T-helper 17 cell (primary cell): Measurements from ENCODE around the gene ODF4. TPM values are rescaled to one million over a fixed set of nuclear protein-coding genes. Genes with fewer than 3 reads are reported as not detected.

Experiments
- ATAC-seq: fragments of 150-1000 bp; cut with Tn5 transposase; 2 replicates; pipeline ENCODE4 v1.10.0; 2021; ENCODE audit warnings: mild to moderate bottlenecking, moderate library complexity
- DNase-seq, 3 donors: peaks; one replicate each; pipeline versions ENCODE4 v3.0.0 to v3.0.0-alpha.2; 2020 to 2021
- H3K9me3 ChIP-seq: one replicate; pipeline ENCODE4 v1.7.0; 2013; ENCODE audit warnings: low read length, mild to moderate bottlenecking; ENCODE audit not compliant: control insufficient read depth, poor library complexity, severe bottlenecking
- H3K27ac Mint-ChIP-seq: one replicate; pipeline ENCODE4 v1.8.0; 2022; ENCODE audit warnings: mild to moderate bottlenecking, moderate library complexity, mixed read lengths
- H3K27me3 Mint-ChIP-seq: one replicate; pipeline ENCODE4 v1.8.0; 2022; ENCODE audit warnings: mixed read lengths
- H3K36me3 Mint-ChIP-seq: one replicate; pipeline ENCODE4 v1.8.0; 2022; ENCODE audit warnings: low read depth, mixed read lengths
- H3K4me1 Mint-ChIP-seq: one replicate; pipeline ENCODE4 v1.8.0; 2022; ENCODE audit warnings: mild to moderate bottlenecking, mixed read lengths
- H3K4me3 Mint-ChIP-seq: one replicate; pipeline ENCODE4 v1.8.0; 2022; ENCODE audit warnings: mild to moderate bottlenecking, moderate library complexity, mixed read lengths
- total RNA-seq, 4 donors: library from RNA in 2 of 4; stranded (reverse) in 2 of 4; gene quantifications; one replicate each; pipeline ENCODE4 v1.2.3 and lab custom pipeline; 2022 to 2026

Gene ODF4
- total RNA-seq, 2 donors from 2014 or later, result not detected

DNA sequence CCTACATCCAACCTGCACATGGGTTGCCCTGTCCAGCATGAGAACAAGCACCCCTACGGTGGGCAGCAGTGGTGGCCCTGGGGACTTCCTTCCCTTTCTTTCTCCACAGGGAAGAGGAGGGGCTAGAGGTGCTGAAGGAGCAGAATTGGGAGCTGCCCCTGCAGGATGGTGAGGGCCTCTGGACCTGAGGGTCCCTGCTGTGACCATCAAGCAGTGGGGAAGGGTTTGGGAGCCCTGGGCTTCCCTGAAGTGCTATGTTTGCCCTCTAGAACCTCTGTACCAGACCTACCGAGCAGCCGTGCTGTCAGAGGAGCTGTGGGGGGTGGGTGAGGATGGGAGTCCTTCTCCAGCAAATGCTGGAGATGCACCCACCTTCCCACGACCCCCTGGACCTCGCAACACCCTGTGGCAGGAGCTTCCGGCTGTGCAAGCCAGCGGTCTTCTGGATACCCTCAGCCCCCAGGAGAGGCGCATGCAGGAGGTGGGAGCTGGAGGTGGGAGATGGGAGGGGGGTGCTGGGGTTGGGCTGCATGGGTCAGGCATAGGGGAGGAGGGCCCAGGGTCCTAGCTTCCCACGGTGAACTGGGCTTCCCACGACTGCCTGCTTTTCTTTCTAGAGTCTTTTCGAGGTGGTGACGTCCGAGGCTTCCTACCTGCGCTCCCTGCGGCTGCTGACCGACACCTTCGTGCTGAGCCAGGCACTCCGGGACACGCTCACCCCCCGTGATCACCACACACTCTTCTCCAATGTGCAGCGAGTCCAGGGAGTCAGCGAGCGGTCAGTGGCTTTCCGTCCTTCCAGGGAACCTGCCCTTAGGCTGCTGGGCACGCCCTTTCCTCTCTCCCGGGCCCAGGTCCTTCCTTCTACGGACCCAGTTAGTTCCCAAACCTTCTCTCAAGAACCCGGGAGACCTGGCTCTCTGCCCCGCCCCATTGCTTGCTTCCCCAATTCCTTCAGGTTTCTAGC is 24.6 kb upstream of the ODF4 start:
- no peak overlapping the region for H3K4me3 Mint-ChIP-seq
- peaks cover 6% of the 10 kb centered on the region for H3K36me3 Mint-ChIP-seq
- DNase-seq (no peak), ATAC-seq (no peak)
- peaks cover 49% of the 10 kb centered on the region for H3K27me3 Mint-ChIP-seq
- no peak overlapping the region for H3K27ac Mint-ChIP-seq
- no peaks in the 10 kb centered on the region for H3K9me3 ChIP-seq
- H3K4me1 Mint-ChIP-seq, result peaks cover under 1% of the 10 kb centered on the region

DNA sequence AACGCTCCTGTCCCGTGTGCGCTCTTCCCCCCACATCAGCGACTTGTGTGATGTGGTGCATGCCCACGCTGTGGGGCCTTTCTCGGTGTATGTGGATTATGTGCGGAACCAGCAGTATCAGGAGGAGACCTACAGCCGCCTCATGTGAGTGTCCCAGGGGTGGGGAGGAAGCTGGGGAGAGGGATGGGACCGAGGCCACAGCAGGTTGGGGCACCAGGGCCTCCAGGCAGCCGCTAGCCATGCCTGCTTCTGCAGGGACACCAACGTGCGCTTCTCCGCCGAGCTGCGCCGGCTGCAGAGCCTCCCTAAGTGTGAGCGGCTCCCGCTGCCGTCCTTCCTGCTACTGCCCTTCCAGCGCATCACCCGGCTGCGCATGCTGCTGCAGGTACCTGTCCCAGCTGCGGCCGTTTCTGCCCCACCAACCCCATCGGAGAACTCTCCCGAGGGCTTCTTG is 23.8 kb upstream of the ODF4 start:
- peaks cover 7% of the 10 kb centered on the region for H3K36me3 Mint-ChIP-seq
- H3K27me3 Mint-ChIP-seq, result peaks cover 49% of the 10 kb centered on the region
- H3K4me1 Mint-ChIP-seq, result no peaks in the 10 kb centered on the region

DNA sequence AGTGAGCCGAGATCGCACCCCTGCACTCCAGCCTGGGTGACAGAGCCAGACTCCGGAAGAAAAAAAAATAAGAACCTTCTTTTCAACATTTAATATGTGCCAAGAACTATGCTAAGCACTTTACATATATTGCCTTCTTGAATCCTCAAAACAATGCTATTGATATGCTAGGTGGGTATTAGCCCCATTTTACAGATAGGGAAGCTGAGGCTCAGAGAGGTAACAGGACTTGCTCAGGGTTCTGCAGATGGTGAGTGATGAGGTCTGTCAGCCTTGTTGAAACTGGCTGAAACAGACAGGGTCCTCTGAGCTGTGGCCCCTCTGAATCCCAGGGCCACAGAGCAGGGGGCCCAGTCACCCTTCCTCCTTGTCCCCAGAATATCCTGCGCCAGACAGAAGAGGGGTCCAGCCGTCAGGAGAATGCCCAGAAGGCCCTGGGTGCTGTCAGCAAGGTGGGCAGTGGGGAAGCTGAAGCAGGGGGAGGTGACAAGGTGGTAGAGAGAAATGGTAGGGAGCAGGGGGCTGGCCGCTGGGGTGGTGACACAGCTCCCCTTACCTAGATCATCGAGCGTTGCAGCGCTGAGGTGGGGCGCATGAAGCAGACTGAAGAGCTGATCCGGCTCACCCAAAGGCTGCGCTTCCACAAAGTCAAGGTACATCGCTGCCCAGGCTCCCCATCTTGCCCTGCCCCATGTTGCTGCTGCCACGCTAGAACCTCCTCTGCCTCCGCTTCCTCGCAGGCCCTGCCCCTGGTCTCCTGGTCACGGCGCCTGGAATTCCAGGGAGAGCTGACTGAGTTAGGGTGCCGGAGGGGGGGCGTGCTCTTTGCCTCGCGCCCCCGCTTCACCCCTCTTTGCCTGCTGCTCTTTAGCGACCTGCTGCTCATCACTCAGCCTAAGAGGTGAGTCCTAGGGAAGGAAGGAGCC is 21.4 kb upstream of the ODF4 start:
- no peak for DNase-seq
- H3K9me3 ChIP-seq, result no peaks in the 10 kb centered on the region
- Mint-ChIP-seq H3K4me1 (no peaks in the 10 kb centered on the region), H3K4me3 (no peak overlapping the region), H3K27ac (no peak overlapping the region), H3K36me3 (peaks cover 4% of the 10 kb centered on the region), H3K27me3 (peaks cover 39% of the 10 kb centered on the region)
- no peak for ATAC-seq

More for the DNA sequence above, 23.8 kb upstream of the ODF4 start:
- no peaks in the 10 kb centered on the region for H3K9me3 ChIP-seq
- Mint-ChIP-seq H3K4me3 (no peak overlapping the region), H3K27ac (no peak overlapping the region)
- ATAC-seq (no peak), DNase-seq (no peak)

DNA sequence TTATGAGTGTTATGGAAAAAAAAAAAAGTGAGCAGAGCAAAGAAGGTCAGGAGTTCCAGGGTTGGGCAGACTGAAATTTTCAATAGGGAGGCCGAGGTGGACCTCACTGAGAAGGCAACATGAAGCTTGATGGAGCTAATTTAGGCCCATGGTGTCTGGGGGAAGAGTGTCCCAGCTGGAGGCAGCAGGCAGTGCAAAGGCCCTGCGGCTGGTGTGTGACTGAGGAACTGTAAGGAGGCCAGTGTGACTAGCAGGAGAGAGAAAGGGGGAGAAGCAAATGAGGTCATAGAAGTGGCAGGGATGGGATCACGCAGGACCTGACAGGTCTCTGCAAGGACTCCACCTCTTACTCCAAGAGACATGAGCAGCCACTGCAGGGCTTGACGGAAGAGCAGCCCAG is 19.4 kb upstream of the ODF4 start:
- no peak overlapping the region for H3K27ac Mint-ChIP-seq
- no peaks in the 10 kb centered on the region for H3K9me3 ChIP-seq
- peaks cover 4% of the 10 kb centered on the region for H3K36me3 Mint-ChIP-seq
- DNase-seq (no peak), ATAC-seq (no peak)
- H3K4me3 Mint-ChIP-seq, result no peak overlapping the region
- peaks cover 8% of the 10 kb centered on the region for H3K4me1 Mint-ChIP-seq
- H3K27me3 Mint-ChIP-seq, result peaks cover 37% of the 10 kb centered on the region

- H3K27ac Mint-ChIP-seq, result no peak overlapping the region
- peaks cover 4% of the 10 kb centered on the region for H3K36me3 Mint-ChIP-seq
- peaks cover 37% of the 10 kb centered on the region for H3K27me3 Mint-ChIP-seq
- DNase-seq, result no peak
- H3K9me3 ChIP-seq, result no peaks in the 10 kb centered on the region
- ATAC-seq, result no peak
- no peak overlapping the region for H3K4me3 Mint-ChIP-seq
- peaks cover 8% of the 10 kb centered on the region for H3K4me1 Mint-ChIP-seq
Observed at GRCh38 chr17:8320990-8321389, 18.6 kb upstream of the ODF4 start.

DNA sequence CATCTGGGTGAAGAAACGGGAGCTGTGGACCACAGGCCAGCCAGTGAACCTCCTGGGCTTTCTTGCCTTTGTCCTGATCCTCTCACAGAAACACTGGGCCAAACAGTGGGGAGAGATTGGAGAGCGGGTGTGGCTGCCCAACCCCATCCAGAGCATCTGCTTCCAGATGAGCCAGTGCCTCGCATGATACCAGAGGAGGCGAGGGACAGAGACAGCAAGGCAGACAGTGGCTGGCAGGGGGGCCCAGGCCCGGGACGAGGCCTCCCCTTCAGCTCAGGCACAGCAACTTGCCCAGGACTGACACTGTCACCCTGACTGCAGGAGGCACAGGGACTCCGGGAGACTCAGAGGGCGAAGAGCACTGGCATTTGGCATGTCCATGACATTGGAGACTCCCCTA is 17.6 kb upstream of the ODF4 start:
- no peak for ATAC-seq
- peaks cover 2% of the 10 kb centered on the region for H3K36me3 Mint-ChIP-seq

GRCh38 chr17:8324132-8324531 is 15.5 kb upstream of the ODF4 start:
- H3K9me3 ChIP-seq, result no peaks in the 10 kb centered on the region
- Mint-ChIP-seq H3K36me3 (peaks cover 2% of the 10 kb centered on the region), H3K4me3 (no peak overlapping the region), H3K4me1 (peaks cover 14% of the 10 kb centered on the region), H3K27me3 (peaks cover 57% of the 10 kb centered on the region), H3K27ac (no peak overlapping the region)
- DNase-seq, result no peak
- no peak for ATAC-seq

More for the DNA sequence above, 17.6 kb upstream of the ODF4 start:
- H3K4me1 Mint-ChIP-seq, result peaks cover 14% of the 10 kb centered on the region
- no peaks in the 10 kb centered on the region for H3K9me3 ChIP-seq
- DNase-seq, result no peak
- H3K27me3 Mint-ChIP-seq, result peaks cover 40% of the 10 kb centered on the region
- no peak overlapping the region for H3K4me3 Mint-ChIP-seq
- H3K27ac Mint-ChIP-seq, result no peak overlapping the region

- H3K9me3 ChIP-seq, result no peaks in the 10 kb centered on the region
- Mint-ChIP-seq H3K27me3 (peaks cover 57% of the 10 kb centered on the region), H3K4me3 (no peak overlapping the region), H3K36me3 (peaks cover 2% of the 10 kb centered on the region), H3K4me1 (peaks cover 14% of the 10 kb centered on the region), H3K27ac (no peak overlapping the region)
- ATAC-seq (no peak), DNase-seq (no peak)
Observed at GRCh38 chr17:8324923-8325322, 14.7 kb upstream of the ODF4 start.

GRCh38 chr17:8326511-8327302 is 12.9 kb upstream of the ODF4 start:
- Mint-ChIP-seq H3K4me1 (peaks cover 14% of the 10 kb centered on the region), H3K27me3 (peaks cover 56% of the 10 kb centered on the region), H3K27ac (no peak overlapping the region), H3K36me3 (no peaks in the 10 kb centered on the region), H3K4me3 (peak overlapping the region; percentile 60)
- H3K9me3 ChIP-seq, result no peaks in the 10 kb centered on the region
- DNase-seq (peak in 1 of 3 donors; percentile 17), ATAC-seq (peak; percentile 66)

DNA sequence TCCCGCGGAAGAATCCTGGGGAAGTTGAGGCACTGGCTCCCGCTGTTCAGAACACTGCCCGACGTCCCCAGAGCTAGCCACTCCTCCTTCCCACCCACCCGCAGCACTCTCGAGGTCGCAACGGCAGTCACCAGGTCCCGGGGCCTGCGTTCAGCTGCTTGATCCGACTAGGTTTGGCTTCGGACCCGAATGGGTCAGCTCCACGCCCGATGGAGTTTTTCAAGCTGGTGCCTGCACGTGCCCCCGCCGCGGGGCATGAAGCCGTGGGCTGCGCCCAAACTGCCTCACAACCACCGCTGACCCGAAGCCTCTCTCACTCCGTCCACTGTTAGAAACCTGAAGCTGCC is 12.4 kb upstream of the ODF4 start:
- no peak for DNase-seq
- Mint-ChIP-seq H3K27me3 (peaks cover 56% of the 10 kb centered on the region), H3K27ac (no peak overlapping the region), H3K4me1 (peaks cover 14% of the 10 kb centered on the region), H3K4me3 (peak overlapping the region; percentile 60), H3K36me3 (no peaks in the 10 kb centered on the region)
- no peaks in the 10 kb centered on the region for H3K9me3 ChIP-seq
- ATAC-seq, result no peak

- no peaks in the 10 kb centered on the region for H3K4me1 Mint-ChIP-seq
- peaks cover 33% of the 10 kb centered on the region for H3K27me3 Mint-ChIP-seq
- no peaks in the 10 kb centered on the region for H3K36me3 Mint-ChIP-seq
- no peak overlapping the region for H3K27ac Mint-ChIP-seq
- H3K9me3 ChIP-seq, result no peaks in the 10 kb centered on the region
- no peak overlapping the region for H3K4me3 Mint-ChIP-seq
- ATAC-seq (no peak), DNase-seq (no peak)
Observed at GRCh38 chr17:8332128-8332527, 7.5 kb upstream of the ODF4 start.

DNA sequence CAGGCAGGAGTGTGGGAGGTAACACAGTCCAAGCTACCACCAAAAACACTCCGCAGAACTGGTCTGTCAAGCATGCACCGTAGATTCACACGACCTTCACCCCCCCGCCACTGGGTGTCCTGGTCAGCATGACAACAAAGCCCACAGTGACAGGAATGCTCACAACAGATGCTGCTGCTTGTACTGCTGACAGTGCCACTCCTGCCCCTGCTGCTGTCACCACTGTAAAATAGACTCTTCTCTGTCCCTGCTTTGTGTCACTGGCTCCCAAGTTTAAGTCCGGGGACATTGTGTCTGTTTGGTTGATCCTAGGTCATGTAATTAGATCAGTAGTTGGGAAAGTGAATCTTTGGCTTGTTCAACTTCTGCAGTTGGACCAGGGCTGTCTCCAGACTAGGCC is 7.0 kb upstream of the ODF4 start:
- ATAC-seq (no peak), DNase-seq (no peak)
- Mint-ChIP-seq H3K36me3 (no peaks in the 10 kb centered on the region), H3K27me3 (peaks cover 28% of the 10 kb centered on the region), H3K4me3 (no peak overlapping the region), H3K27ac (no peak overlapping the region), H3K4me1 (no peaks in the 10 kb centered on the region)
- H3K9me3 ChIP-seq, result no peaks in the 10 kb centered on the region
